Measurements from ENCODE around the gene HYDIN. TPM values are rescaled to one million over a fixed set of nuclear protein-coding genes. Genes with fewer than 3 reads are reported as not detected.
"Not testable (repeated sequence)": the region's sequence is repeated elsewhere in the genome, so short reads cannot be mapped to it uniquely, and the experiment has no call there.

HYDIN gene
- total and polyA plus RNA-seq, 8 donors, result 2.1 to 6.6 (median 3.9) TPM

- FAIRE-seq, result not testable (repeated sequence)
Measured at GRCh38 chr16:71028032-71028727, 202.3 kb downstream of the HYDIN start.

GRCh38 chr16:71027511-71027910 is 203.0 kb downstream of the HYDIN start:
- H3K27ac ChIP-seq; ATAC-seq; DNase-seq; H3K36me3 ChIP-seq; H3K4me1 ChIP-seq; H3K9me3 ChIP-seq; H3K4me3 ChIP-seq; H3K27me3 ChIP-seq; intact Hi-C loops (cut with DNase I); FAIRE-seq: not testable (repeated sequence)
- WGBS, 2 donors, result 52 to 60% methylated on average over 1 to 2 of the region's 8 CpGs

More at GRCh38 chr16:71028032-71028727, 202.3 kb downstream of the HYDIN start:
- H3K27me3 ChIP-seq; intact Hi-C loops (cut with DNase I); DNase-seq; H3K36me3 ChIP-seq; H3K27ac ChIP-seq; H3K9me3 ChIP-seq; H3K4me3 ChIP-seq; H3K4me1 ChIP-seq; ATAC-seq: not testable (repeated sequence)
- WGBS, 2 donors, result 53 to 54% methylated on average over 7 of the region's 8 CpGs

GRCh38 chr16:71023851-71024439 is 206.6 kb downstream of the HYDIN start:
- DNase-seq; H3K27ac ChIP-seq; FAIRE-seq; H3K4me3 ChIP-seq; intact Hi-C loops (cut with DNase I); ATAC-seq; H3K36me3 ChIP-seq; H3K9me3 ChIP-seq; H3K27me3 ChIP-seq; H3K4me1 ChIP-seq: not testable (repeated sequence)
- 40 to 56% methylated on average over 3 of the region's 3 CpGs for WGBS, 2 donors

- 68 to 81% methylated on average over 3 of the region's 5 CpGs for WGBS, 2 donors
- DNase-seq; H3K27me3 ChIP-seq; H3K27ac ChIP-seq; H3K4me1 ChIP-seq; FAIRE-seq; H3K4me3 ChIP-seq; H3K9me3 ChIP-seq; ATAC-seq; intact Hi-C loops (cut with DNase I); H3K36me3 ChIP-seq: not testable (repeated sequence)
Measured at GRCh38 chr16:71021961-71022537, 208.5 kb downstream of the HYDIN start.

GRCh38 chr16:71019067-71019682 is 211.3 kb downstream of the HYDIN start:
- H3K27ac ChIP-seq; H3K27me3 ChIP-seq; H3K4me3 ChIP-seq; H3K9me3 ChIP-seq; DNase-seq; H3K36me3 ChIP-seq; intact Hi-C loops (cut with DNase I); FAIRE-seq; H3K4me1 ChIP-seq: not testable (repeated sequence)
- peak in 1 of 4 donors; percentile 12 for ATAC-seq
- 64 to 77% methylated on average over 4 to 6 of the region's 6 CpGs for WGBS, 2 donors

- H3K4me1 ChIP-seq; ATAC-seq; H3K4me3 ChIP-seq; intact Hi-C loops (cut with DNase I); DNase-seq; H3K27me3 ChIP-seq; H3K27ac ChIP-seq; H3K9me3 ChIP-seq; FAIRE-seq; H3K36me3 ChIP-seq: not testable (repeated sequence)
- WGBS, 2 donors, result 79 to 90% methylated on average over 4 to 7 of the region's 10 CpGs
Measured at GRCh38 chr16:71015419-71015818, 215.1 kb downstream of the HYDIN start.

- FAIRE-seq; H3K27ac ChIP-seq; ATAC-seq; DNase-seq; H3K9me3 ChIP-seq; H3K36me3 ChIP-seq; H3K27me3 ChIP-seq; intact Hi-C loops (cut with DNase I); H3K4me1 ChIP-seq; H3K4me3 ChIP-seq: not testable (repeated sequence)
- WGBS, 2 donors, result no CpG with 5 or more reads among the region's 3 CpGs
Measured at GRCh38 chr16:71009440-71010223, 220.9 kb downstream of the HYDIN start.

- ATAC-seq; intact Hi-C loops (cut with DNase I); H3K9me3 ChIP-seq; H3K36me3 ChIP-seq; H3K4me3 ChIP-seq; DNase-seq; H3K27ac ChIP-seq; H3K4me1 ChIP-seq; FAIRE-seq; H3K27me3 ChIP-seq: not testable (repeated sequence)
- WGBS, 2 donors, result 37 to 47% methylated on average over 3 of the region's 3 CpGs
Measured at GRCh38 chr16:71006516-71006915, 224.0 kb downstream of the HYDIN start.

GRCh38 chr16:70999735-71000134 is 230.8 kb downstream of the HYDIN start:
- DNase-seq (peak in 2 of 6 donors; percentile 7 to 36), ATAC-seq (peak; percentile 64 to 94 (median 86))
- H3K27me3 ChIP-seq; H3K9me3 ChIP-seq; H3K4me3 ChIP-seq; H3K27ac ChIP-seq; intact Hi-C loops (cut with DNase I); H3K36me3 ChIP-seq; H3K4me1 ChIP-seq; FAIRE-seq: not testable (repeated sequence)
- 2 to 3% methylated on average over 2 of the region's 2 CpGs for WGBS, 2 donors

- ATAC-seq; H3K9me3 ChIP-seq; H3K36me3 ChIP-seq; H3K4me1 ChIP-seq; H3K27me3 ChIP-seq; FAIRE-seq; H3K27ac ChIP-seq; DNase-seq; intact Hi-C loops (cut with DNase I); H3K4me3 ChIP-seq: not testable (repeated sequence)
- WGBS, 2 donors, result 53 to 54% methylated on average over 1 of the region's 2 CpGs
Measured at GRCh38 chr16:70995799-70996198, 234.7 kb downstream of the HYDIN start.

- intact Hi-C loops (cut with DNase I); H3K9me3 ChIP-seq; FAIRE-seq; ATAC-seq; DNase-seq; H3K36me3 ChIP-seq; H3K4me1 ChIP-seq; H3K27me3 ChIP-seq; H3K4me3 ChIP-seq; H3K27ac ChIP-seq: not testable (repeated sequence)
- 85 to 91% methylated on average over 3 to 4 of the region's 4 CpGs for WGBS, 2 donors
Measured at GRCh38 chr16:70992511-70992910, 238.0 kb downstream of the HYDIN start.
